Gastroesophageal sphincter (tissue), 4 donors: ENCODE measurements around the gene CNTN6. TPM values are rescaled to one million over a fixed set of nuclear protein-coding genes. Genes with fewer than 3 reads are reported as not detected.

Experiments used
- ATAC-seq: fragments of 150-250 bp; one replicate; pipeline ENCODE4 v1.9.1; 2016; ENCODE audit warnings: mild to moderate bottlenecking, moderate library complexity
- H3K27ac ChIP-seq, 4 donors: fragments of 200-600 bp; sonication (generic) in 3 of 4; 1 replicate in 3 of 4; 2 replicates in 1 of 4; pipeline ENCODE4 v1.5.1; 2016 to 2019
- H3K27me3 ChIP-seq: fragments of 200-600 bp; sonication (generic); one replicate; pipeline ENCODE4 v1.5.1; 2019
- H3K36me3 ChIP-seq, 2 donors: fragments of 200-600 bp; sonication (generic); one replicate each; pipeline ENCODE4 v1.5.1; 2019; ENCODE audit warnings: control low read depth in 1 of 2
- H3K4me1 ChIP-seq, 3 donors: fragments of 200-600 bp; sonication (generic); 1 replicate in 2 of 3; 2 replicates in 1 of 3; pipeline ENCODE4 v1.5.1; 2016 to 2019; ENCODE audit warnings: control low read depth in 2 of 3
- H3K4me3 ChIP-seq, 2 donors: fragments of 200-600 bp; sonication (generic); one replicate each; pipeline ENCODE4 v1.5.1; 2019; ENCODE audit warnings: mild to moderate bottlenecking in 1 of 2, moderate library complexity in 1 of 2
- H3K9me3 ChIP-seq, 3 donors: fragments of 200-600 bp; sonication (generic); one replicate each; pipeline ENCODE4 v1.5.1; 2017 to 2019; ENCODE audit warnings: control low read depth in 2 of 3
- CTCF ChIP-seq, 4 experiments: fragments of 200-600 bp in 2 of 4; fragments of 450-650 bp in 2 of 4; sonication (generic) in 1 of 4; IDR thresholded peaks; one replicate each; pipeline ENCODE4 v1.5.1; 2017 to 2019; ENCODE audit warnings: antibody characterized with exemption in 4 of 4, mild to moderate bottlenecking in 2 of 4, moderate library complexity in 2 of 4
- EP300 ChIP-seq: sonication (generic); formaldehyde crosslinking; IDR thresholded peaks from one replicate; pipeline ENCODE4 v1.6.1; 2017; ENCODE audit warnings: antibody characterized with exemption, mild to moderate bottlenecking
- POLR2A ChIP-seq, 2 donors: fragments of 450-650 bp; IDR thresholded peaks; one replicate each; pipeline ENCODE4 v1.6.1; 2017; ENCODE audit warnings: antibody characterized with exemption in 2 of 2, mild to moderate bottlenecking in 2 of 2, moderate library complexity in 1 of 2
- POLR2AphosphoS5 ChIP-seq: sonication (generic); formaldehyde crosslinking; IDR thresholded peaks from one replicate; pipeline ENCODE4 v1.6.1; 2017; ENCODE audit warnings: antibody characterized with exemption
- WGBS, 2 donors: methylation state at CpG; one replicate each; pipeline ENCODE4 v1.1.5; 2018; ENCODE audit warnings: low coverage in 1 of 2; 5-methylcytosine and 5-hydroxymethylcytosine counted together
- total RNA-seq, 4 donors: library from RNA; depleted of rRNA; stranded (reverse); fragments of >200 nt; gene quantifications; one replicate each; pipeline ENCODE4 v1.1.0, GENCODE V29; 2016

CNTN6 gene
- total RNA-seq, 4 donors from 2014 or later = 0.16 to 0.54 TPM; not detected in 2

- WGBS, 2 donors = 60 to 83% methylated on average over 2 to 4 of the region's 4 CpGs
- no peaks in the 10 kb centered on the region for H3K9me3 ChIP-seq
- TF ChIP-seq CTCF (IDR thresholded peaks at IDR 0.05) = no peak
- no peak for TF ChIP-seq POLR2AphosphoS5
- no peak for TF ChIP-seq POLR2A (IDR thresholded peaks at IDR 0.05)
- no peak for TF ChIP-seq EP300
Observed at GRCh38 chr3:1275495-1275894, 182.7 kb downstream of the CNTN6 start.

GRCh38 chr3:1287815-1288214, 195.0 kb downstream of the CNTN6 start:
- H3K36me3 ChIP-seq = no peaks in the 10 kb centered on the region
- no peak overlapping the region for H3K4me3 ChIP-seq
- ATAC-seq = no peak
- no peaks in the 10 kb centered on the region for H3K4me1 ChIP-seq
- H3K27me3 ChIP-seq = no peaks in the 10 kb centered on the region
- H3K9me3 ChIP-seq = no peaks in the 10 kb centered on the region
- no peak for TF ChIP-seq CTCF (IDR thresholded peaks at IDR 0.05)
- TF ChIP-seq EP300 = no peak
- TF ChIP-seq POLR2A (IDR thresholded peaks at IDR 0.05) = no peak
- TF ChIP-seq POLR2AphosphoS5 = no peak
- H3K27ac ChIP-seq = no peak overlapping the region
- WGBS, 2 donors = 85 to 86% methylated on average over 3 to 4 of the region's 4 CpGs

More at GRCh38 chr3:1275495-1275894, 182.7 kb downstream of the CNTN6 start:
- no peak for ATAC-seq
- Histone ChIP-seq H3K36me3 (no peaks in the 10 kb centered on the region), H3K27me3 (no peaks in the 10 kb centered on the region), H3K27ac (no peak overlapping the region), H3K4me1 (no peaks in the 10 kb centered on the region), H3K4me3 (no peak overlapping the region)

GRCh38 chr3:1288805-1289494, 196.1 kb downstream of the CNTN6 start:
- ATAC-seq = no peak
- H3K4me1 ChIP-seq = no peaks in the 10 kb centered on the region
- H3K27me3 ChIP-seq = no peaks in the 10 kb centered on the region
- TF ChIP-seq CTCF (IDR thresholded peaks at IDR 0.05) (no peak), POLR2A (IDR thresholded peaks at IDR 0.05) (no peak), EP300 (no peak), POLR2AphosphoS5 (no peak)
- no peaks in the 10 kb centered on the region for H3K9me3 ChIP-seq
- no peaks in the 10 kb centered on the region for H3K36me3 ChIP-seq
- no peak overlapping the region for H3K27ac ChIP-seq
- no peak overlapping the region for H3K4me3 ChIP-seq
- WGBS, 2 donors = 75 to 83% methylated on average over 4 of the region's 4 CpGs

- no peak overlapping the region for H3K27ac ChIP-seq
- no peak for TF ChIP-seq POLR2A (IDR thresholded peaks at IDR 0.05)
- no peak for TF ChIP-seq CTCF (IDR thresholded peaks at IDR 0.05)
- TF ChIP-seq POLR2AphosphoS5 = no peak
- no peak for TF ChIP-seq EP300
- H3K27me3 ChIP-seq = no peaks in the 10 kb centered on the region
- H3K36me3 ChIP-seq = no peaks in the 10 kb centered on the region
- ATAC-seq = no peak
- no peak overlapping the region for H3K4me3 ChIP-seq
- H3K4me1 ChIP-seq = no peaks in the 10 kb centered on the region
- WGBS, 2 donors = 44 to 45% methylated on average over 3 of the region's 3 CpGs
- H3K9me3 ChIP-seq = no peaks in the 10 kb centered on the region
Observed at GRCh38 chr3:1292571-1293071, 199.8 kb downstream of the CNTN6 start.

GRCh38 chr3:1294586-1294985, 201.8 kb downstream of the CNTN6 start:
- no peak for TF ChIP-seq POLR2AphosphoS5
- TF ChIP-seq EP300 = no peak
- no peak for TF ChIP-seq CTCF (IDR thresholded peaks at IDR 0.05)
- no peak for TF ChIP-seq POLR2A (IDR thresholded peaks at IDR 0.05)
- no peaks in the 10 kb centered on the region for H3K4me1 ChIP-seq
- no peaks in the 10 kb centered on the region for H3K36me3 ChIP-seq
- 70 to 88% methylated on average over 5 of the region's 5 CpGs for WGBS, 2 donors
- no peak overlapping the region for H3K4me3 ChIP-seq
- no peak for ATAC-seq
- no peaks in the 10 kb centered on the region for H3K27me3 ChIP-seq
- no peak overlapping the region for H3K27ac ChIP-seq
- H3K9me3 ChIP-seq = no peaks in the 10 kb centered on the region
